Fibroblast of lung (primary cell): ENCODE measurements around the gene PARD6B.

ENCODE experiments used
- CTCF ChIP-seq, 2 donors: IDR thresholded peaks in 1 of 2; conservative IDR thresholded peaks in 1 of 2; 1 replicate in 1 of 2; 2 replicates in 1 of 2; pipeline ENCODE4 v1.5.1; 2011 to 2012; ENCODE audit warnings: low read length in 2 of 2, control low read depth in 1 of 2, inconsistent platforms in 1 of 2, low read depth in 1 of 2, mild to moderate bottlenecking in 1 of 2
- EZH2 ChIP-seq: IDR thresholded peaks from 2 replicates; pipeline ENCODE4 v1.5.1; 2012; ENCODE audit warnings: low read length, control low read depth, mild to moderate bottlenecking; ENCODE audit errors: missing control alignments

DNA sequence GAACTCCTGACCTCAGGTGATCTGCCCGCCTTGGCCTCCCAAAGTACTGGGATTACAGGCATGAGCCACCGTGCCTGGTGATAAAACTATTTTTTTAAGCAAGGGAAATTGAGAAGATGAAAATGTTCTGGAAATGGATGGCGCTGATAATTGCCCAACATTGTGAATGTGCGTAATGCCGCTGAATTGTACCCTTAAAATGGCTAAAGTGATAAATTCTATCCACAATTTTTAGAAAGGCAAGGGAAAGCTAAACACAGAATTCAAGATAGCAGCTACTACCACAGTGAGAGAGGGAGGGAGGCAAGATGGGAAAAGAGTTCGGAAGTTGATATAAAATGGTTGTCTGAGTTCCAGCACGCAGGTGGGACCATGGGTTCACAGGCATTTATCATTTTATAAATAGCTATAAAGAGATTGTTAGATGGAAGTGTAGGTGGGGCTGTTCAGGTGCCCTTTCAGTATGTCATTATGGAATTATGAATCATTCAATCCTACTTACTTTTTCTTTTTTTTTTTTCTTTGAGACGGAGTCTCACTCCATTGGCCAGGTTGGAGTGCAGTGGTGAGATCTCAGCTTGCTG, 48.3 kb upstream of the PARD6B start:
- TF ChIP-seq CTCF (conservative IDR thresholded peaks at IDR 0.05 in 1 of 2, IDR thresholded peaks at IDR 0.05 in 1 of 2; ENCODE audit: low read depth in 1 of 2, low read length in 2 of 2) (no peak), EZH2 (no peak)
